BLaER1 (cell line): ENCODE measurements around the gene PTGES3.

Experiments
- H3K27ac ChIP-seq: shearing (Covaris generic); formaldehyde crosslinking; 2 replicates; pipeline ENCODE4 v1.8.1; 2022
- H3K27me3 ChIP-seq: shearing (Covaris generic); formaldehyde crosslinking; 2 replicates; pipeline ENCODE4 v1.8.1; 2022
- H3K36me3 ChIP-seq: shearing (Covaris generic); formaldehyde crosslinking; 2 replicates; pipeline ENCODE4 v1.8.1; 2022
- H3K4me1 ChIP-seq: shearing (Covaris generic); formaldehyde crosslinking; 2 replicates; pipeline ENCODE4 v1.8.1; 2022
- H3K4me2 ChIP-seq: shearing (Covaris generic); formaldehyde crosslinking; 2 replicates; pipeline ENCODE4 v1.8.1; 2022
- H3K4me3 ChIP-seq: shearing (Covaris generic); formaldehyde crosslinking; 2 replicates; pipeline ENCODE4 v1.8.1; 2022
- H3K9ac ChIP-seq: shearing (Covaris generic); formaldehyde crosslinking; 2 replicates; pipeline ENCODE4 v1.8.1; 2022
- H3K9me3 ChIP-seq: shearing (Covaris generic); formaldehyde crosslinking; 2 replicates; pipeline ENCODE4 v1.8.1; 2022
- H4K20me1 ChIP-seq: shearing (Covaris generic); formaldehyde crosslinking; 2 replicates; pipeline ENCODE4 v1.8.1; 2022
- Cebpa-rat ChIP-seq: shearing (Covaris generic); IDR thresholded peaks from 2 replicates; pipeline ENCODE4 v1.8.1; 2022

The PTGES3 gene

GRCh38 chr12:56682323-56682722, 5.8 kb downstream of the PTGES3 start:
- Histone ChIP-seq H3K27ac (no peak overlapping the region), H3K27me3 (no peaks in the 10 kb centered on the region), H3K36me3 (peaks cover 60% of the 10 kb centered on the region), H3K4me2 (peak overlapping the region; percentile 93), H4K20me1 (peaks cover 100% of the 10 kb centered on the region), H3K9me3 (no peaks in the 10 kb centered on the region), H3K4me3 (no peak overlapping the region), H3K4me1 (peaks cover 40% of the 10 kb centered on the region), H3K9ac (no peak overlapping the region)
- TF ChIP-seq Cebpa-rat, result no peak

- Histone ChIP-seq H3K9ac (no peak overlapping the region), H3K27ac (no peak overlapping the region), H3K4me2 (no peak overlapping the region), H3K9me3 (no peaks in the 10 kb centered on the region), H3K4me1 (peaks cover 35% of the 10 kb centered on the region), H3K27me3 (no peaks in the 10 kb centered on the region), H3K36me3 (peaks cover 77% of the 10 kb centered on the region), H3K4me3 (no peak overlapping the region), H4K20me1 (peaks cover 100% of the 10 kb centered on the region)
- TF ChIP-seq Cebpa-rat, result no peak
These were observed 8.1 kb downstream of the PTGES3 start for GRCh38 chr12:56679883-56680575.

GRCh38 chr12:56678852-56679251, 9.2 kb downstream of the PTGES3 start:
- peaks cover 29% of the 10 kb centered on the region for H3K4me1 ChIP-seq
- no peak overlapping the region for H3K9ac ChIP-seq
- H3K36me3 ChIP-seq, result peaks cover 88% of the 10 kb centered on the region
- H3K4me2 ChIP-seq, result no peak overlapping the region
- H3K9me3 ChIP-seq, result no peaks in the 10 kb centered on the region
- peaks cover 100% of the 10 kb centered on the region for H4K20me1 ChIP-seq
- no peak overlapping the region for H3K4me3 ChIP-seq
- H3K27ac ChIP-seq, result no peak overlapping the region
- no peak for TF ChIP-seq Cebpa-rat
- no peaks in the 10 kb centered on the region for H3K27me3 ChIP-seq

- peaks cover 92% of the 10 kb centered on the region for H3K36me3 ChIP-seq
- H3K9me3 ChIP-seq, result no peaks in the 10 kb centered on the region
- no peaks in the 10 kb centered on the region for H3K27me3 ChIP-seq
- H3K4me2 ChIP-seq, result no peak overlapping the region
- H3K9ac ChIP-seq, result no peak overlapping the region
- H3K4me1 ChIP-seq, result peaks cover 17% of the 10 kb centered on the region
- TF ChIP-seq Cebpa-rat, result no peak
- H4K20me1 ChIP-seq, result peaks cover 100% of the 10 kb centered on the region
- H3K4me3 ChIP-seq, result no peak overlapping the region
- H3K27ac ChIP-seq, result 0 out of 2 replicates have a peak overlapping the region, but pooled peaks have one; percentile 6
These were observed 10.4 kb downstream of the PTGES3 start for GRCh38 chr12:56677680-56678079.

- Histone ChIP-seq H3K27ac (no peak overlapping the region), H3K36me3 (peaks cover 92% of the 10 kb centered on the region)
These were observed 11.1 kb downstream of the PTGES3 start for GRCh38 chr12:56676851-56677580.

GRCh38 chr12:56671608-56672007, 16.5 kb downstream of the PTGES3 start:
- no peak overlapping the region for H3K9ac ChIP-seq
- no peaks in the 10 kb centered on the region for H3K27me3 ChIP-seq
- H3K4me3 ChIP-seq, result no peak overlapping the region
- peaks cover 100% of the 10 kb centered on the region for H4K20me1 ChIP-seq
- TF ChIP-seq Cebpa-rat, result no peak
- peaks cover 94% of the 10 kb centered on the region for H3K36me3 ChIP-seq
- no peaks in the 10 kb centered on the region; the same call in 1 of the 2 replicates for H3K4me1 ChIP-seq
- H3K9me3 ChIP-seq, result no peaks in the 10 kb centered on the region
- no peak overlapping the region for H3K4me2 ChIP-seq
- H3K27ac ChIP-seq, result no peak overlapping the region

More at GRCh38 chr12:56676851-56677580, 11.1 kb downstream of the PTGES3 start:
- H3K4me3 ChIP-seq, result no peak overlapping the region
- no peak for TF ChIP-seq Cebpa-rat
- H4K20me1 ChIP-seq, result peaks cover 100% of the 10 kb centered on the region
- no peak overlapping the region for H3K9ac ChIP-seq
- H3K4me1 ChIP-seq, result peaks cover 10% of the 10 kb centered on the region
- no peak overlapping the region for H3K4me2 ChIP-seq
- H3K27me3 ChIP-seq, result no peaks in the 10 kb centered on the region
- no peaks in the 10 kb centered on the region for H3K9me3 ChIP-seq

- peaks cover 99% of the 10 kb centered on the region for H3K36me3 ChIP-seq
- no peaks in the 10 kb centered on the region for H3K27me3 ChIP-seq
- no peak overlapping the region for H3K4me2 ChIP-seq
- H4K20me1 ChIP-seq, result peaks cover 98% of the 10 kb centered on the region
- H3K4me3 ChIP-seq, result no peak overlapping the region
- no peak overlapping the region for H3K27ac ChIP-seq
- no peak overlapping the region for H3K9ac ChIP-seq
- TF ChIP-seq Cebpa-rat, result no peak
- H3K9me3 ChIP-seq, result no peaks in the 10 kb centered on the region
- no peaks in the 10 kb centered on the region for H3K4me1 ChIP-seq
These were observed 17.2 kb downstream of the PTGES3 start for GRCh38 chr12:56670836-56671235.

- no peak overlapping the region for H3K27ac ChIP-seq
- H3K4me2 ChIP-seq, result no peak overlapping the region
- peaks cover 95% of the 10 kb centered on the region for H4K20me1 ChIP-seq
- no peaks in the 10 kb centered on the region for H3K27me3 ChIP-seq
- H3K4me3 ChIP-seq, result no peak overlapping the region
- TF ChIP-seq Cebpa-rat, result no peak
- H3K9ac ChIP-seq, result no peak overlapping the region
- peaks cover 100% of the 10 kb centered on the region for H3K36me3 ChIP-seq
- H3K4me1 ChIP-seq, result no peaks in the 10 kb centered on the region
- no peaks in the 10 kb centered on the region for H3K9me3 ChIP-seq
These were observed 20.0 kb downstream of the PTGES3 start for GRCh38 chr12:56668197-56668457.

GRCh38 chr12:56661979-56662638, 26.0 kb downstream of the PTGES3 start:
- Histone ChIP-seq H3K9me3 (peaks cover 4% of the 10 kb centered on the region), H3K4me3 (no peak overlapping the region), H3K4me1 (no peaks in the 10 kb centered on the region), H3K27ac (no peak overlapping the region), H3K36me3 (peaks cover 79% of the 10 kb centered on the region), H3K27me3 (no peaks in the 10 kb centered on the region), H4K20me1 (peaks cover 50% of the 10 kb centered on the region), H3K9ac (no peak overlapping the region), H3K4me2 (no peak overlapping the region)
- no peak for TF ChIP-seq Cebpa-rat

- no peak for TF ChIP-seq Cebpa-rat
- H3K27ac ChIP-seq, result no peak overlapping the region
These were observed 26.5 kb downstream of the PTGES3 start for GRCh38 chr12:56661560-56661959.

More at GRCh38 chr12:56661560-56661959, 26.5 kb downstream of the PTGES3 start:
- Histone ChIP-seq H3K9me3 (peaks cover 10% of the 10 kb centered on the region), H3K4me1 (no peaks in the 10 kb centered on the region), H3K4me2 (no peak overlapping the region), H3K36me3 (peaks cover 79% of the 10 kb centered on the region), H4K20me1 (peaks cover 45% of the 10 kb centered on the region), H3K9ac (no peak overlapping the region), H3K27me3 (no peaks in the 10 kb centered on the region), H3K4me3 (no peak overlapping the region)
